B cell (primary cell): Measurements from ENCODE around the gene FAAH2.

Source experiments
- CTCF ChIP-seq: fragments of 200-600 bp; IDR thresholded peaks from one replicate; pipeline ENCODE4 v1.8.0; 2022; ENCODE audit warnings: antibody characterized with exemption, mild to moderate bottlenecking
- EZH2 ChIP-seq: IDR thresholded peaks from 2 replicates; pipeline ENCODE4 v1.6.1; 2012; ENCODE audit warnings: borderline replicate concordance, low read depth, mild to moderate bottlenecking, moderate library complexity, low read length; ENCODE audit not compliant: insufficient read depth, poor library complexity, severe bottlenecking

DNA sequence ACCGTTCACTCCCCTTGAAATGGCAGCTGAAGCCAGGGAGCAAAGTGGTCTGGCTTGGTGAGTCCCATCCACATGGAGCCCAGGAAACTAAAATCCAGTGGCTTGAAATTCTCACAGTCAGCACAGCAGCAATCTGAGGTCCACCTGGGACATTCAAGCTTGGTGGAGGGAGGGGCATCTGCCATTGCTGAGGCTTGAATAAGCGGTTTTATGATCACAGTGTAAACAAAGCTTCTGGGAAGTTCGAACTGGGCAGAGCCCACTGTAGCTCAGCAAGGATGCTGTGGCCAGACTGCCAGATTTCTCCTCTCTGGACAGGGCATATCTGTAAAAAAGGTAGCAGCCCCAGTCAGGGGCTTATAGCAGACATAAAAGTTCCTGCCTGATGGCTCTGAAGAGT is 15.5 kb upstream of the FAAH2 start:
- no peak for TF ChIP-seq CTCF
- no peak for TF ChIP-seq EZH2
